Measurements from ENCODE around the gene OSBPL10. TPM values are rescaled to one million over a fixed set of nuclear protein-coding genes. Genes with fewer than 3 reads are reported as not detected.

The OSBPL10 gene
- total and polyA plus RNA-seq, 2 of the 4 experiments (the other 2 are of a cell fraction) = 9.5 to 10.1 TPM

- Histone ChIP-seq H2AFZ (replicated peaks; ENCODE audit: low read length, poor library complexity) (no peak overlapping the region), H3K9me3 (ENCODE audit: control insufficient read depth, insufficient read depth, low read length) (no peaks in the 10 kb centered on the region), H3K9me1 (ENCODE audit: insufficient read depth, low read length) (peaks cover 4% of the 10 kb centered on the region), H3K4ac (ENCODE audit: low read depth, low read length) (no peak overlapping the region), H3K9ac (ENCODE audit: low read depth, low read length) (no peak overlapping the region), H2BK5ac (ENCODE audit: low read depth, low read length, poor library complexity, severe bottlenecking) (no peak overlapping the region), H3K36me3 (ENCODE audit: control insufficient read depth, insufficient read depth, low read length) (no peaks in the 10 kb centered on the region), H3K23ac (ENCODE audit: low read depth, low read length) (no peak overlapping the region), H2BK20ac (ENCODE audit: low read depth, low read length) (no peak overlapping the region), H3K27me3 (ENCODE audit: control insufficient read depth, insufficient read depth, low read length) (no peaks in the 10 kb centered on the region), H3K79me1 (ENCODE audit: low read depth in 1 of 2, low read length in 2 of 2) (0 out of 4 replicates have a peak, but pooled peaks cover 0 to 3% of the 10 kb centered on the region in 2 experiments), H2AK5ac (ENCODE audit: low read depth, low read length) (no peak overlapping the region), H3K4me3 (ENCODE audit: insufficient read depth, low read depth, low read length) (no peak overlapping the region), H4K91ac (ENCODE audit: insufficient read depth, low read depth, low read length) (no peak overlapping the region), H2AK9ac (replicated peaks; ENCODE audit: low read depth, low read length, poor library complexity) (no peak overlapping the region), H2BK15ac (ENCODE audit: low read depth, low read length) (no peak overlapping the region), H4K8ac (ENCODE audit: low read depth in 2 of 2, low read length in 2 of 2) (no peak overlapping the region), H4K5ac (ENCODE audit: low read depth, low read length) (no peak overlapping the region), H3K18ac (ENCODE audit: low read depth, low read length) (no peak overlapping the region), H3K4me2 (ENCODE audit: low read depth, low read length) (no peak overlapping the region), H2BK120ac (ENCODE audit: low read depth, low read length) (no peak overlapping the region), H4K20me1 (ENCODE audit: insufficient read depth, low read length) (no peaks in the 10 kb centered on the region), H3K56ac (ENCODE audit: extremely low read depth, insufficient read depth, low read length) (no peak overlapping the region), H3K27ac (ENCODE audit: insufficient read depth, low read length) (no peak overlapping the region), H3K4me1 (ENCODE audit: control insufficient read depth, insufficient read depth, low read length) (peaks cover 18% of the 10 kb centered on the region), H3K14ac (replicated peaks; ENCODE audit: low read depth, low read length) (no peak overlapping the region)
- DNase-seq (peak; percentile 27), ATAC-seq (ENCODE audit: low read depth) (no peak)
- TF ChIP-seq POLR2A (IDR thresholded peaks at IDR 0.05; ENCODE audit: low read depth, low read length) = no peak
- no peak for TF ChIP-seq CTCF (conservative IDR thresholded peaks at IDR 0.05; ENCODE audit: low read depth, low read length)
- no peak for TF ChIP-seq ELK1 (IDR thresholded peaks at IDR 0.05; ENCODE audit: borderline replicate concordance, low read depth, low read length)
- no peak for TF ChIP-seq MAZ (IDR thresholded peaks at IDR 0.05; ENCODE audit: borderline replicate concordance, low read depth, low read length)
- no peak for TF ChIP-seq RAD21 (IDR thresholded peaks at IDR 0.05; ENCODE audit: low read length)
- TF ChIP-seq BHLHE40 (IDR thresholded peaks at IDR 0.05; ENCODE audit: low read depth, low read length) = no peak
- no peak for TF ChIP-seq MXI1 (IDR thresholded peaks at IDR 0.05; ENCODE audit: borderline replicate concordance, low read depth, low read length)
- TF ChIP-seq CEBPB (IDR thresholded peaks at IDR 0.05; ENCODE audit: low read depth, low read length) = no peak
- no peak for TF ChIP-seq CHD1 (IDR thresholded peaks at IDR 0.05; ENCODE audit: low read depth, low read length)
- TF ChIP-seq USF2 (IDR thresholded peaks at IDR 0.05; ENCODE audit: low read depth, low read length) = no peak
- no peak for TF ChIP-seq FOS (IDR thresholded peaks at IDR 0.05; ENCODE audit: low read depth, low read length)
- intact Hi-C loops (cut with micrococcal nuclease) (no loop called here), in situ Hi-C loops (cut with MboI; ENCODE audit: low sequenced_read_pairs) (no loop called here), dilution Hi-C loops (cut with HindIII; ENCODE audit: low sequenced_read_pairs, unreplicated experiment) (no loop called here)
- no TSS peak for BruUV-seq (replicated peaks)
- ChIA-PET POLR2A (ENCODE audit: unreplicated experiment) (no interaction called here), CTCF (interaction anchor here (0.5 kb wide), 1 partner anchor 21 kb away, joined by 3 read pairs; no protein-coding TSS in a partner anchor)
- WGBS, 2 experiments (ENCODE audit: extremely low coverage in 2 of 2, insufficient read length in 1 of 2) = 75% methylated on average over 2 of the region's 9 CpGs; no CpG with 5 or more reads in 1 of the 2 experiments
Measured at GRCh38 chr3:31709005-31709404, 272.1 kb downstream of the OSBPL10 start.
